Measurements from ENCODE around the gene RFPL3. TPM values are rescaled to one million over a fixed set of nuclear protein-coding genes. Genes with fewer than 3 reads are reported as not detected.
"Not testable (repeated sequence)": the region's sequence is repeated elsewhere in the genome, so short reads cannot be mapped to it uniquely, and the experiment has no call there.

RFPL3 gene
- total RNA-seq = not detected
- long read RNA-seq = 0 reads

DNA sequence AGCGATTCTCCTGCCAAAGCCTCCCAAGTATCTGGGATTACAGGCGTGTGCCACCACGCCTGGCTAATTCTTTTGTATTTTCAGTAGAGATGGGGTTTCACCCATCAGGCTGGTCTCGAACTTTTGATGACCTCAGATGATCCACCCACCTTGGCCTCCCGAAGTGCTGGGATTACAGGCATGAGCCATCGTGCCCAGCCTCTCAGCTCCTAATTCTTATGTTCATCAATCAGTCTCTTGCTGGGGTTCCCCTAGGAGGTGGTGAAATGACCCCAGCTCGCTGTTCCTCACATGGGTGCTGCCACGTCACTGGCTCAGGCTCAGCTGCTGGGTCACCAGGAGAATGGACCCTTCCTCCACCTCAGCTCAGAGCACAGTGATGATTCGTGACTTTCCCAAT lies at the start of gene RFPL3:
RFPL3 (plus strand) TSS at position 301 of the 400 bp plus-strand sequence. CDS start 205 bp downstream, outside the sequence.
- DNase-seq; ATAC-seq; H3K9me3 ChIP-seq; H3K4me3 ChIP-seq; H3K36me3 ChIP-seq; H3K27me3 ChIP-seq (ENCODE audit: low read depth); H3K27ac ChIP-seq; H3K4me1 ChIP-seq; intact Hi-C loops (cut with DNase I): not testable (repeated sequence)

- Histone ChIP-seq H3K27ac (no peak overlapping the region), H3K4me3 (no peak overlapping the region), H3K27me3 (ENCODE audit: low read depth) (peaks cover 3% of the 10 kb centered on the region), H3K9me3 (no peaks in the 10 kb centered on the region), H3K4me1 (no peaks in the 10 kb centered on the region), H3K36me3 (no peaks in the 10 kb centered on the region)
- ATAC-seq (no peak), DNase-seq (no peak)
- intact Hi-C loops (cut with DNase I) = no loop called here
- TF ChIP-seq, protein P1, sequence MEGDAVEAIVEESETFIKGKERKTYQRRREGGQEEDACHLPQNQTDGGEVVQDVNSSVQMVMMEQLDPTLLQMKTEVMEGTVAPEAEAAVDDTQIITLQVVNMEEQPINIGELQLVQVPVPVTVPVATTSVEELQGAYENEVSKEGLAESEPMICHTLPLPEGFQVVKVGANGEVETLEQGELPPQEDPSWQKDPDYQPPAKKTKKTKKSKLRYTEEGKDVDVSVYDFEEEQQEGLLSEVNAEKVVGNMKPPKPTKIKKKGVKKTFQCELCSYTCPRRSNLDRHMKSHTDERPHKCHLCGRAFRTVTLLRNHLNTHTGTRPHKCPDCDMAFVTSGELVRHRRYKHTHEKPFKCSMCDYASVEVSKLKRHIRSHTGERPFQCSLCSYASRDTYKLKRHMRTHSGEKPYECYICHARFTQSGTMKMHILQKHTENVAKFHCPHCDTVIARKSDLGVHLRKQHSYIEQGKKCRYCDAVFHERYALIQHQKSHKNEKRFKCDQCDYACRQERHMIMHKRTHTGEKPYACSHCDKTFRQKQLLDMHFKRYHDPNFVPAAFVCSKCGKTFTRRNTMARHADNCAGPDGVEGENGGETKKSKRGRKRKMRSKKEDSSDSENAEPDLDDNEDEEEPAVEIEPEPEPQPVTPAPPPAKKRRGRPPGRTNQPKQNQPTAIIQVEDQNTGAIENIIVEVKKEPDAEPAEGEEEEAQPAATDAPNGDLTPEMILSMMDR (IDR thresholded peaks at IDR 0.05) = no peak
Measured at GRCh38 chr22:32308191-32308590, 49.5 kb upstream of the RFPL3 start.

DNA sequence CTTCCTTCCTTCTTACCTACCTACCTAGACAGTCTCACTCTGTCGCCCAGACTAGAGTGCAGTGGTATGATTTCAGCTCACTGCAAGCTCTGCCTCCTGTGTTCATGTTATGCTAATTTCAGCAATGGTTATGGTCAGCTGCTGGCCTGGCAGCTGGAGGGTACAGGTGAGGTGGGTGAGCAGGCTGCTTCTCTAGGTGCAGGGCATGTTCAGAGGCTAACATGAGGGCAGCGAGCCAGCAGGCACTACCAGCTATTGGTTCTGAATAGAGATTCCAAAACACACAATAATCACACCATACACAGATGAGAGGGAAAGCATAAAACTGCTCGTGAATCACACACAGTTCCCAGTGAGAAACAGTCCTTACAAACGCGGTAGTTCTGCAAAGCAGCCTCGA lies 48.7 kb upstream of the RFPL3 start:
- Histone ChIP-seq H3K27me3 (ENCODE audit: low read depth) (peaks cover 3% of the 10 kb centered on the region), H3K36me3 (no peaks in the 10 kb centered on the region), H3K9me3 (no peaks in the 10 kb centered on the region), H3K4me3 (no peak overlapping the region), H3K27ac (no peak overlapping the region), H3K4me1 (no peaks in the 10 kb centered on the region)
- no peak for ATAC-seq
- TF ChIP-seq, protein P1 (IDR thresholded peaks at IDR 0.05) = no peak
- DNase-seq = no peak
- intact Hi-C loops (cut with DNase I) = no loop called here

- DNase-seq (no peak), ATAC-seq (no peak)
- Histone ChIP-seq H3K27ac (no peak overlapping the region), H3K4me1 (no peaks in the 10 kb centered on the region), H3K9me3 (no peaks in the 10 kb centered on the region), H3K27me3 (ENCODE audit: low read depth) (peaks cover 3% of the 10 kb centered on the region), H3K4me3 (no peak overlapping the region), H3K36me3 (no peaks in the 10 kb centered on the region)
- intact Hi-C loops (cut with DNase I) = no loop called here
- TF ChIP-seq, protein P1 (IDR thresholded peaks at IDR 0.05) = no peak
Measured at GRCh38 chr22:32309585-32310251, 47.9 kb upstream of the RFPL3 start.

- Histone ChIP-seq H3K27me3 (ENCODE audit: low read depth) (no peaks in the 10 kb centered on the region), H3K36me3 (no peaks in the 10 kb centered on the region), H3K4me1 (no peaks in the 10 kb centered on the region), H3K9me3 (no peaks in the 10 kb centered on the region), H3K27ac (no peak overlapping the region), H3K4me3 (no peak overlapping the region)
- intact Hi-C loops (cut with DNase I) = no loop called here
- DNase-seq (no peak), ATAC-seq (no peak)
- TF ChIP-seq, protein P1 (IDR thresholded peaks at IDR 0.05) = no peak
Measured at GRCh38 chr22:32310777-32311176, 46.9 kb upstream of the RFPL3 start.

DNA sequence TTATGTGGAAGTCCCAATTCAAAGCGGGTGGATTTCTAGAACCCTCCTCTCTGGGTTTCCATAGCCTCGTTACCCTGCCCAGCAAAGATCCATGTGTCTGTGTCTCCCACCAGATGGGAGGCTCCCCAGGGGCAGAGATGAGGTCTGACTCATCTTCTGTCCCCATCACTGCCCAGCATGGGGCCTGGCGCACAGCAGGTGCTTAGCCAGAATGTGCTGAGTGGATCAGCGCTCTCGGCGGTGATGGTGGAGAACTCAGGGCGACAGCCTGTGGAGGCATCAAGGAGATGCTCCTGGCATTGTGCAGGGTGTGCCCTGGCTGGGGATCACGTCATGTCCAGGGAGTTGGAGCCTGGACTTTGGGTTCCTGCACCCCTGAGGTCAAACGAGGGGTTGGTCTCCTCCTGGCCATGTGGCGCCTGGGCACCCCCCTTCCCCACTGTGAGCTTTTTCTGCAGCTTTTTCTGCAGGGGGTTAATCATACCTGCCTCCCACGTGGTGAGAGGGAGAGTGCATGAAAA lies 46.1 kb upstream of the RFPL3 start:
- DNase-seq = no peak
- ATAC-seq = no peak
- H3K36me3 ChIP-seq = no peaks in the 10 kb centered on the region

More for the DNA sequence above, 46.1 kb upstream of the RFPL3 start:
- H3K4me1 ChIP-seq = no peaks in the 10 kb centered on the region
- intact Hi-C loops (cut with DNase I) = no loop called here
- H3K9me3 ChIP-seq = no peaks in the 10 kb centered on the region
- H3K4me3 ChIP-seq = no peak overlapping the region
- H3K27ac ChIP-seq = no peak overlapping the region
- H3K27me3 ChIP-seq (ENCODE audit: low read depth) = no peaks in the 10 kb centered on the region
- TF ChIP-seq, protein P1 (IDR thresholded peaks at IDR 0.05) = no peak

Measured in lower lobe of right lung (tissue), 2 donors.